D341Med (cell line): Measurements from ENCODE around the gene GREB1.
A peak's percentile ranks its signal among the peaks of the same experiment; 100 is the strongest.

Experiments used
- DNase-seq: peaks from one replicate; pipeline ENCODE4 v3.0.0; 2012; ENCODE audit warnings: low spot score

The GREB1 gene

DNA sequence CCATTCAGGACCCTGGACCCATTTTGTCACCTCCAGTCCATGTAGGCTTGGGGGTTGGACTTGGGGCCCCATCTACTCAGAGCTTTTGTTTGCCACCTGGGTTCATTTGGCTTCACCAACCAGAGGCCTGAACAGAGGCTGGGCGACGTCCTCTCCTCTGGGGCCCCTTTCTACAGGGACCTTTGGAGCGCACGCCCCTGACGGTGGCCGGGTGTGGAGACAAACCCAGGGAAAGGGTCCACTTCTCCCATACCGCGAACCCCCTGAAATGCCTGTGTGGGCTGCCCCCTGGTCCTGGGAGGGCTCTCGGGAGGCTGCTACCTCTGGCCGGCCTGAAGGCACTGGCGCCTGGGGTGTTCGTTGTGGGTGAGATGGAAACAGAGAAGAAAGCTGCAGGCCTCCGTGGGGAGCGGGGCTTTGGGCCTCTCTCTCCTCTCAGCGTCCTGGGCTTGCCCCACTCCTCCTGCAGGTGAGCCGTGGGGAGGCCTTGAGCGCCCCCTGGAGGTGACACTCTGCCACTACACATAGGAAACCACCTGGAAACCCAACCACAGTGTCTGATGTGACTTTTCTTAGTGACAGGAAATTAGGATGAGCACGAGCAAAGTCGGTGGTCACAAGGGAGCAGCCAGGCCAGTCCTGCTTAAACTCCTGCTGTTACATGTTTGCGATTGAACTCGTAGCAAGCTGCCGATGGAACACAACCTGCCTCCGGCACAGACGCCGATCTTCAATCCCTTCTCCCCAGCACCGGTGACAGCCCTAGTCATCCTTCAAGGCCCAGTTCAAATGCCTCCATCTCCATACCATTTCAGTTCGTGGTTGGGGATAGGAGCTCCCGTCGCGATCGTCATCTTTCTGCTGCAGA is 148.1 kb downstream of the GREB1 start:
- DNase-seq: peak; percentile 83

DNA sequence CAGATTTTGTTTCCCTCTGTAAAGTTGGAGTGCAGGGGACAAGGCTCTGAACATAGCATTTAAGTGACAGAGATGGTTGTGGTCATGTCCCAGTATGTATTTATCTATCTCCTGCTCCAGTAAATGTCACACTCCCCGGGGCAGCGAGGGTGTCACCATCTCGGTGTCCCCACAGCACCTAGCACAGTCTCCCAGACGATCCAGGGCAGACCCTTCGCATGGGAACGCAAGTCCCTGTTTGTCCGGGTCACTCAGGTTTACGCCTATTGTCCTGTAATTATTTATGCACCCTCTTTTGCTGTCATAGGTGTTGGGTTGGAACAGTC is 148.7 kb downstream of the GREB1 start:
- DNase-seq: no peak

DNA sequence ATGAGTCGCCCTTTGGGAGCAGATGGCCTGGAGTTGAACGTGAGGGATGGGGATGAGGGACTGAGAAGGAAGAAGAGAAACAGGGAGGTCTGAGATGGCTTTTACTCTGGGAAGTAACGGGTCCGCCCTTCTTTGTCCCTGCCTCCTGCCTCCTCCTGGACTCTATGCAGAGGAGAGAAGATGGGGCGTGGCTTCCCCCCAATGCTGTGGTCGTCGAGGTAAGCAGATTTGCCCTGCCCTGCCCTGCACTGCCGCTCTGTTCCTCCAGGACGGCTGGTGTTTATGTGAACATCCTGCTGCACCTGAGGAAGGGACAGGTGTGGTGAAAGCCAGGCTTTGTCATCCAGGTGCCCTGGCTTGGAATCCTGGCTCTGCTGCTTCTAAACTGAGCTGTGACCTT is 149.6 kb downstream of the GREB1 start:
- no peak for DNase-seq

DNA sequence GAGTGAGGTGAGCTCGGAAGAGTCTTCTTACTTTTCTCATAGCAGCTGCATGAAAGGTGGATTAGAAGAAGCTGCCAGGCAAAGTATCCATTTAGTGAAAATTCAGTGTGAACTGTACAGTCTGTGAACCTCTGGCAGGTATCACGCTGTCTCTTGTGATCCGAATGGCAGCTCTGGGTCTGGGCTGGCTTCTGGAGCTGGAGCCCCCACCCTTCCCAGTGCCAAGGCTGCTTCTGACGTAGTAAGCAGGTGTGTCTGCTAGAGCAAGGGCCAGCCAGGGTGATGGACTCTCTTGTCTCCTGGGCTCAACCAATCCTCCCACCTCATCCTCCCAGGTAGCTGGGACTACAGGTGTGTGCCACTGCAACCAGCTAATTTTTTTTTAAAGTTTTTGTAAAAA is 150.1 kb downstream of the GREB1 start:
- no peak for DNase-seq

DNA sequence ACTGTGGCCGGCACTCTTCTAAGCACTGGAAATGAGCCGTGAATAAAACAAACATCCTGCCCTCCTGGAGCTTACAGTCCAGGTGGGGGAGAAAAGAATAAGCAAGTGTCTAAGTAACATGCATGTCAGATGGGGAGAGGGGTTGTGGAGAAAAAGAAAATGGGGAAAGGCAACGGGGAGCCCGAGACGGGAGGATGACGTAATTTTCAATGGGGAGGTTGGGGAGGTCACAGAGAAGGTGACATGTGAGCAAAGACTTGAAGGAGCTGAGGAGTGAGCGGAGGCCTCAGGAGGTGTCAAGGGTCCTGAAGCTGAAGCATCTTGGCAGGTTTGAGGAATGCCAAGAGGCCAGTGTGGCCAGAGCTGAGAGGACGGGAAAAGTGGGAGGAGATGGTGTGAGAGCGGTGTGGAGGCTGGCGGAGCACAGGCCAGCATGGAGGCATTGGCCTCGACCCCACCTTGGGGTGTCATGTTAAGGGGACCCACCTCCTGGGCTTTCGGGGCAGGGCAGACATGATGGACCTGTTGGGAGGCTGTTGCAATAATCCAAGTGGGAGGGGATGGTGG is 151.1 kb downstream of the GREB1 start:
- DNase-seq: no peak

DNA sequence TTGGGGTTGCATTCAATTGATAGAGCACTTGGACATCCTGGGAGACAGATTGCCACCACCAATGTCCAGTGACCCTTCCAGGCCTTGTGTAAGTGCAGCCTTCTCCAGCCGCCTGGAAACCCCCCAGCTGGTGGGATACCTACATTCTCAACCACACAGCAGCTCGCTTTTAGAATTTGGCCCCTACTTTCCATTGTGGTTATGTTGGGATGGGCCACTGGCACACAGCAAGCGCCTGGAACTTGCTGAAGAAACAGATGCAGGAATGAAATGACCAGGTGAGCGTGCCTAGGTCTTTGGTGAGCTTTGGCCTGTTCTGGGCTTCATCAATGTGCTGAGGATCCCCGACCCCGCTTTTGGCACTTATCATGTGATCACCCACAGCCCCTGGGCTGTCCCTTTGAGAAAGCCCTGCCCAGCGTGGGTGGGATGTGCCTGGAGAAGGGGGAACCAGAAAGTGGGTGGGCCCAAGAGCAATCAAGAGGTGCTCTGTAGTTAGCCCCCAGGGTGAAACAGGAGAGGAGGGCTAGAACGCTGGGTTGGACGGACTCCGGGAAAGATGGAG is 152.1 kb downstream of the GREB1 start:
- DNase-seq: no peak

DNA sequence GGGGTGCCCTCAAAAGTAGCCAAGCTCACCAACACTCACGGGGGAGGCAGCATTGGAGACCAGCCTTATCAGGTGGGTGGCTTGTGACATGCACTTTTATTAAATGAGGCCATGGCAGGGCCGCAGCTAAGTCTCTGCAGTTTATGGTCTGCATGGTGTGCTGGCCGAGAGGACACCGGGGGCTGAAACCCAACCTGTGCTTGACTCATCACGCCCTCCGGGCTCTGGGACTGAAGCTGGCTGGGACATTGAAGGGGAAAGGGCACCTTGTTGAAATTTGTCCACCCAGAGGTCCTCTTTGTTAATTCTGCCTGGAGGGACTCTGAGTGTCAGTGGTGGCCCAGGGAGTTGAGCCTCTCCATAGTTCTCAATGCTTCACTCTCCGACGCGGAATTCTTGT is 153.9 kb downstream of the GREB1 start:
- DNase-seq: no peak

DNA sequence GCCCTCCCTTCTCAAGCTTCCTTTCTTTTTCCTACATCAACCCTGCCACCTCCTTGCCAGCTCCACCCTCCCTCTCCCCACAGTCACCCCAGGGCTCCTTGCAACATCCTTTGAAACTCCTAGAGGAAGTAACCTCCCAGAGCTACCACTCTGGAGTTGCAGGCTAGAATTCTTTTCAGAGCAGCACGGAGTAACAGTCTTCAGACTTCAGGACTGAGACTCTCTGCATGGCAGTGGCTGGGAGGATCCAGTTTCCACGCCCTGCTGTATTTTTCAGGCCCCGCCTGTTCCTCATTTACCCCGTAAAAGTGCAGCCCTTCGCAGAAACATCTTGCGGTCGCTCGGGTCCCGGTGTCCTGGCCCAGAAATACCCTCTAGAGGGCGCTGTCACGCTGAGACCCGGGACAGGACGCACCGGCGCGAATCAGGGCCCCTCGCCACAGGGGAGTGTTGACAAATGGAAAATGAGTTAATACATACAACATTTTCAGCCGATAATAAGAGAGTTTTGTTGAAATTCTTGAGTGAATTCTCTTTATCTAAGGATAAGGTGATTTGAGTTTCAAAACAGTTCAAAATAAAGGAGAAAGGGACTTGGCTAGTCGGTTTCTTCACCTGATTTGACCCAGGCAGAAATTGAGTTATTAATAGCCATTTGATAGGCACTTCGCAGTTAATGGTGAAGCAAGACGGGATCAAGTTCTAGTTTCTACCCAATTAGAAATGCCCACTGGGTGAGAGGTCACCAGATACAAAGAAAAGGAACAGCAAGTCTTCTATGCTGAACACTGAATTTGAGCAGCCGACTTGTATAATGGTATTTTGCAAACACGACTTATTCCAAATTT is 154.6 kb downstream of the GREB1 start:
- peak; percentile 89 for DNase-seq

DNA sequence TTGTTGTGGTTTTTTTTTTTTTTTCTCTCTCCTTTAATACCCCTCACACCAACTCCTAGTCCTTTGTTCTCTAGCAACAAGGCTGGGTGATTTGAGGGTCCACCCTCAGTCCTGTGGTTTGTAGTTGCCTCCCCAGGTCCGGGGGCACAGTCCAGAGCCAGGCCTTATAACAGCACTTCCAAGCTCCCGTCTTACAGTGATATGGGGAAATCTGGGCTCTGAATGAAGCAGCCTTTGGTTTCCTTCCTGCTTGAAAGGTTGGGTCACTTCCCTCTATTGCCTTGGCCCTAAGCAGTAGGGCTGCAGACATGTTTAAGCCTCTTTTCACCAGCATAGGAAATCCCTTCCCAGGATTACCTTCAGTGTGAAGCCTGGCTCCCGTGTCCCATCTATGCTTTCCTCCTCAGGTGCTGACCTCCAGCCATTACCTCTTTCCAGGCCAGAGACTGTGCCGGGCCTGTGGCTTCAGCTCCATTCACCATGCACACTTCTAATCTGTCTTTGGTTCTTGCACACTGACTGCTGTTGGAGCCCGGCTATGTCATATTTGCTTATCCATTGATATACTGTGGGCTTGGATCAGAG is 157.3 kb downstream of the GREB1 start:
- DNase-seq: no peak
